SK-N-SH (cell line): ENCODE results near the gene CALML4.

Experiments used
- CTCF ChIP-seq: fragments of 200-600 bp; sonication (generic); IDR thresholded peaks from 2 replicates; pipeline ENCODE4 v1.6.1; 2017; ENCODE audit warnings: antibody characterized with exemption, mild to moderate bottlenecking, moderate library complexity
- MAX ChIP-seq: IDR thresholded peaks from 2 replicates; pipeline ENCODE4 v1.4.0; 2012; ENCODE audit warnings: low read depth

- TF ChIP-seq CTCF (no peak), MAX (no peak)
Measured at GRCh38 chr15:68249058-68249713, 44.1 kb upstream of the CALML4 start.
